GM18526 (cell line): ENCODE data around the gene CHIT1.

ENCODE experiments used
- POLR2A ChIP-seq: IDR thresholded peaks from 3 replicates; pipeline ENCODE4 v1.6.1; 2011; ENCODE audit not compliant: insufficient read length; ENCODE audit errors: extremely low read depth

Gene CHIT1

DNA sequence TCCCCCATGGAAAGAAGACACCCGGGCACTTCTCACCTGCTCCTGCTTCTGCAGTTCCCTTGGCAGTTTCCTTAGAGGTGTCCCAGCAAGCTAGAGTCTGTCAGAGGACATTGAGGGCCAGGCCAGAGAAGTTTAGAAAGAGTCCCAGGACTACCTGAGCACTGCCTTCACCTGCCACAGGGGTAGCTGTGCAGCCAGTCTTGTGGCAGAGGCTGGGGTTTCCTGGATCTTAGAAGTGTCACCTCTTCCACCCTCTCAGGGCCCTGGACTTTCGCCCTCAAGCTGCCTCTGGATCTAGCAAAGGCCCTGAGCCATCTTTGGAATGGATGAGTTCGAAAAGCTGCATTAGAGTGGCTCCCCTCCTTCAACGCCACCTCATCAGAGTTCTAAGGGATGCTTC lies 41.0 kb upstream of the CHIT1 start:
- no peak for TF ChIP-seq POLR2A

DNA sequence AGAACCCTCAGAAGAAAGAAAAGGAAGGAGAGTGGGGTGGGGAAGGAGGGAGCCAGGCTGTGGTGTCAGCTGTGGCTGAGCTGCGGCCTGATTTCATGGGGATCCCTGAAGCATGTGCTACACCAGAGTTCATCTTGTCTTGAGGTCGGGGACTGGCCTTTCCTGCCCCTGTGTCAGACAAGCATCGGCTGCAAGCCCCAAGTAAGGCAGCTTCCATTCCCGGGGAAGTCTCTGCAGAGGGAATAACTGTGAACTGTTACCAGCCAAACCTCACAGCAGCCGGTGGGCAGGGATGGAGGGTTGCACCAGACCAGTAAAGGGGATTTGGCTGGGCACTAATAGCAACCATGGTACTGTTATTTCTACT lies 40.2 kb upstream of the CHIT1 start:
- TF ChIP-seq POLR2A = no peak

DNA sequence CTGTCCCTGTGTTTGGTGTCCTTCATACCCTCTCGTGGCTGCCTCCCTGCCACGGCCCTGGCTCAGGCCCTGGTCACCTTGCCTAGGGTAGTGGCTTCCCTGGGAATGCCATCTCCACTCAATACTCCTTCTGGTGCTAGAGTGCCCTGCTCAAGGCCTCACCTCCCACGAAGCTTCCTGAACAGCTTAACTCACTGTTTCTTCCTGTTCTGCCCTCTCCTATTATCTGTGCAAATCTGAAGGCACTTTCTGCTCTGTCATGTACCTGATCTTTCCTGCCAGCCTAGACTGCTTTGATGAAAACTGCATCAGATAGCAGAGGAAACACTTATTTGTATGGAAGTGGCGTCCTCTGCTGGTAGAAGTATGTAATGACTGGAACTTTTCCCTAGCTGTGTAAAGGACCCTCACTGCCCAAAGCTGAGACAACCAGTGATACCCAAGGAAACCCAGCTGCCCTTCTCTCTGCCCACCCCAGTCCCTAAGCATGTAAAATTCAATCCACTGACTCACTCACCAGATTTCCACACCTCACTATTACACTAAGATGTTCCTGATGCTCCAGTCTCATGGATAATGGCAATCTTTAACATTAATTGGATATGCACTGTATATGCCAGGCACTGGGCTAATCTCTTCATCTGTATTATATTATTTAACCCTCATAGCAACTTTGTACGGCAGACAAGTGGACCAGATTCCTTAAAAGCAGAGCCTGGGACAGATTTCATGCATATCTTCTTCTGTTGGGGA lies 39.6 kb upstream of the CHIT1 start:
- no peak for TF ChIP-seq POLR2A

DNA sequence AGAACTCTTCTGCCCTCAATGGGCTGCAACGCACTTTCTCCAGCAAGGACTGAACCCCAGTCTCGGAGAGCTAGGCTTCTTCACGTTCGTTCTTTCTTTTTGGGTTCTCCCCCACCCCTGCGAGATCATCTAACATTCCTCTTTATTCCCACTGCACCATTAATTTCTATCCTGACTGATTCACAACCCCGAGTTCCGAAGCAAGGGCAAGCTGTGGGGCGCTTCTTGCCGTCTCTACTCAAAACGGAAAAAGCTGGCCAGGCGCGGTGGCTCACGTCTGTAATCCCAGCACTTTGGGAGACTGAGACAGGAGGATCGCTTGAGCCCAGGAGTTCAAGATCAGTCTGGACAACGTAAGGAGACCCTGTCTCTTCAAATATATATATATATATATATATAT lies 38.4 kb upstream of the CHIT1 start:
- TF ChIP-seq POLR2A = no peak

DNA sequence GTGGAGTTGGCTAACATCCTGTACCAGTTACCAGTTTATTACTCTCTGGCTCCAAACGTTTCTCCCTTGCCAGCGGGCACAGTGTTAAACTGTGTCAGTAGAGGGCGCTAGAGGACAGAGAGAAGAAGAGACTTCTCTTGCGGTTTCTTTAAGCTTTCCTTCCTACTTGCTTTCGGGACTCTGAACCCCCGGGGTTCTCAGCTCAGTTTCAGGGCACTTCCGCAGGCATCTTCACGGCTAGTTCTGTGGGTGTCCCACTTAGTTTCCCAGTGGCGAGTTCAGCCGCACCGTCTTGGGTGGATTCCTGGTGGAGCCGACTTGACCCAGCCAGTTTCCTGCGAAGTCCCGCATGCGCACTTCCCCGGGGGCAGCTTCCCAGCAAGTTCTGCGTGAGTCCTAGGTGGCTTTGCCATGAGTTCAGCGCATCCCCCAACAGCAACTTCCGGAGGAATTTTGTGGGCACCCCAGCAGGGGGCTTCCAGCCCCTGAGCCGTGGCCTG lies 37.9 kb upstream of the CHIT1 start:
- peak; percentile 33 for TF ChIP-seq POLR2A

DNA sequence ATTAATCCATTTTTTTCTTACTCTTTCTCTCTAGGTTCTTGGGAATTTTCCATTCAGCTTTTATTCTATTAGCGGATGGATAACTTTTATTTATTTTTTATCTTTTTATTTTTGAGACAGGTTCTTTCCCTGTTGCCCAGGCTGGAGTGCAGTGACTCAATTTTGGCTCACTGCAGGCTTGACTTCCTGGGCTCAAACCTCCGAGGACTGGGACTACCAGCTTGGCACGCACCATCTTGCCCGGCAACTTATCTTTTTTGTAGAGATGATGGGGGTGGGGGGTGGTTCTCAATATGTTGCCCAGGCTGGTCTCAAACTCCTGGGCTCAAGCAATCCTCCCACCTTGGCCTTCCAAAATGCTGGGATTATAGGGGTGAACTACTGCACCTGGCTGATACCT lies 36.1 kb upstream of the CHIT1 start:
- no peak for TF ChIP-seq POLR2A

DNA sequence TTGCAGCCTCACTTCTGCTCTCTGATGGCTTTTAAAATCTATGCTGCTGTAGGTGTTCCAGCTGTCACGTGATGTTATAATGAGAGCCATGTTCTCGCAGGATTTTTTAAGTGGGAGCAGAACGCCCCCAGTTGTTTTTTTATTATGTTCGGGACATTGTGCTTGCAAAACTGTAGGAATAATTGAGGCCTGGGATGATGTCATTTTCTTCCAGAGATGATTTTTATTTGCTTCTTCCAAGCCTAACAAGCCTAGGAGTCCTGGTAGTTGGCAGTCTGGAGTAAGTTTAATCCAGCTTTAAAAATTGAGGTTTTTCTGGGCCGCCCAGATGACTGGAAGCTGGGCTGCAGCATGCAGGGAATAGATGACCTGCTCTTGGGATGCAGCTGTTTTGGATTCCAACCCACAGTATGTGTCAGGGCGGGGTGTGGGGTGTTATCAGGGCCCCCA lies 34.6 kb upstream of the CHIT1 start:
- no peak for TF ChIP-seq POLR2A

DNA sequence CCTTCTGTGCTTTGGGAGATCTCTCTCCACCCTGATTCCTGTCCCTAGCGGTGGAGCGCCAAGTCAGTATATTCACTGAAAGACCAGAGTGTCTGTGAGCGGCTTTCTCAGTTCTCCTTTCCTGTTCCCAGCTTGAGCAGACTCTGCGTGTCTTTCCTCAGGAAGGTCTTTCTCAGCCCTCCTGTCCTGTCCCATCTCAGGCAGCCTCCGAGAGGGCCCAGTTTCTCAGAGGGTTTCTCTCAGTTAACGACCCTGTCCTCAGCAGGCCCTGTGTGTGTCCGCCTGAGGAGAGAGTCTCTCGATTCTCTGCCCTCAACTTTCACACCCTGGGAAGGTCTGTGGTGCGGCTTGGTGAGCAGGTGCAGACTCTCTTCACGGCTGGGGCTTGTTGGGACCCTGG lies 34.0 kb upstream of the CHIT1 start:
- no peak for TF ChIP-seq POLR2A

DNA sequence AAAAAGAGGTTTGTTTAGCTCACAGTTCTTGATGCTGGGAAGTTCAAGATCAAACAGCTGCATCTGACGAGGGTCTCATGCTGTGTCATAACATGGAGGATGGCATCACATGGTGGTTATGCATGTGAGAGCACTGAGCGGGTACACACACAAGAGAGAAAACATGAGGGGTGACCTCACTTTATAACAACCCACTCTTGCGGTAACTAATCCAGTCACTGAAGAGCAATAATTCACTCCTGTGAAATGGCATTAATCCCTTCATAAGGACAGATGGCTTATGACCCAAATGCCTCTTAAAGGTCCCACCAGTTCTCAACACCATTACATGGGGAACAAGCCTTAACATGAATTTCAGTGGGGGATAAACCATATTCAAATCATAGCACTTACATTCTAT lies 23.2 kb upstream of the CHIT1 start:
- no peak for TF ChIP-seq POLR2A

DNA sequence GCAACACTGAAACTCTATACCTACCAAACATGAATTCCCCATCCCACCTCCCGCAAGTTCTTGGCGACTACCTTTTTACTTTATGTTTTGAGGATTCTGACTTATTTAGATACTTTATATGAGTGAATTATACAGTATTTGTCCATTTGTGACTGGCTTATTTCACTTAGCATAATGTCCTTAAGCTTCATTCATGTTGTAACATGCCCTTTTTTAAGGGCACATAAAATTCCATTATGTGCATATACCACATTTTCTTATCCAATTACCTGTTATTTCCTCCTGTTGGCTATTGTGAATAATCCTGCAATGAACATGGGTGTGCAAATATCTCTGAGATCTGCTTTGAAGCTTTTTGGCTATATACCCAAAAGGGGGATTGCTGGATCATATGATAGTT lies 22.0 kb upstream of the CHIT1 start:
- TF ChIP-seq POLR2A = no peak

DNA sequence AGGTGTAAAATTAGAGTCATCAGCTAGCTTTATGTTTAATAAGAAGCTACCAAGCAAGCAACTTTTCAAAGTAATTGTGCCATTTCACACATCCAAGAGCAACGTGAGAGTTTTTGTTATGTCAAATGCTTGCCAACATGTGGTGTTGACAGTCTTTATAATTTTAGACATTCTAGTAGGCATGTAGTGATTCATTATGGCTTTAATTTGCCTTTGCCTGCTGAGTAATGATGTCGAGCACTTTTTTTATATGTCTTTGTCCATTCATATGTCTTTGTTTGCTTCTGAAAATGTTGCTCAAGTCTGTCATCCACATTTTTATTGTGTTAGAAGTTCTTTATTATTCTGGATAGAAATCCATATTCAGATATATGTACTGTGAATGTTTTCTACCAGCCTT lies 21.4 kb upstream of the CHIT1 start:
- no peak for TF ChIP-seq POLR2A

DNA sequence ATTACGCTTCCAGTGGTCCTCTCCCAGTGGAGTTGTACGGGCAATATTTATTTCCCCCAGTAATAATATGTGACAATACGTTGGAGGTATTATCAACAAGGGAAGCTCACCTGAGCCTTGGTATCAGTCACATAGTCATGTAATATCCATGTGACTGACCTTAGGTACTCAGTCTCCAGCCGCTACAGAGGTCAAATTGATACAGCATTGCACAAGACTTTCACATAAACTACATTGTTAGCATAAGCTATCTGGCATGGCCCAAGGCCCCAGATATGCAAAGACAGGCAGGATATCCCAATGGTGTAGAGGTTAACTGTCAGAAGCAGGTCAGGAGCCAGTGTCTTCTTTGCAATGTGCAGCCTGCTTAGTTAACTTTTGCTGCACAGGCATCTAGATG lies 15.3 kb upstream of the CHIT1 start:
- no peak for TF ChIP-seq POLR2A

DNA sequence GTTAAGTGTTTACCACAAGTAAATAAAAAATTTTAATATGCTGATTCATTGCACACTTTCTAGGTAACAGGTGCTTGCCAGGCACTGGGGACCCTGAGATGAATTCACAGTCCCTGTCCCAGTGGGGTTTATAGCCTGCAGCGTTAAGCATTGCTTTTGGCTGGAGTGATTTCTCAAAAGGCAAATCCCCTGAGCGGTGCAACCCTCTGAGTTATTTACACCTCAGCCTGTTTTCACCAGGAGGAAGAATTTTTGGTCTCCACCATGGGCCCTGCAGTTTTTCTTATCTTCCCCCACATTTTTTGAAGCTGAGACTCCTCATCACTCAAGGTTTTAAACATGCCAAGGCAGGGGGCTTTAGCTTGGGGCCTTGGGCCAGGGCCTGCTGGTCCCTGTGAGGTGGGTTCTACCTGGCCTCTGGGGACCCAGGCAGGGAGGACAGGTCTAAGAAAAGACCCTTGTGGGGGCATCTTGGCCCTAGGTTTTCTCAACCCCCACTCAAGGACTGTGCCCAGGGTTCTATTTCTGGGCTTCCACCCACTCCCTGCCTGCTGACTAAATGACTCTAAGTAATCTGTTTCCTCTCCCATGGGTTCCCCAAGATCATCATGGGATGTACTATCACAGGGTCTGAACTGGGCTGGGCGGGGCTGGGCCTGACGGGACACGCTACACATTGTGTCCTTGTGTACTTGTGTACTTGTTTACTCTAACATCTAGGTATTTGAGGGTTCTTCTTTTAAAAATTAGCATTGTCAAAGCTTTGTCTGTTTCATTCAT lies 10.2 kb upstream of the CHIT1 start:
- TF ChIP-seq POLR2A = no peak

DNA sequence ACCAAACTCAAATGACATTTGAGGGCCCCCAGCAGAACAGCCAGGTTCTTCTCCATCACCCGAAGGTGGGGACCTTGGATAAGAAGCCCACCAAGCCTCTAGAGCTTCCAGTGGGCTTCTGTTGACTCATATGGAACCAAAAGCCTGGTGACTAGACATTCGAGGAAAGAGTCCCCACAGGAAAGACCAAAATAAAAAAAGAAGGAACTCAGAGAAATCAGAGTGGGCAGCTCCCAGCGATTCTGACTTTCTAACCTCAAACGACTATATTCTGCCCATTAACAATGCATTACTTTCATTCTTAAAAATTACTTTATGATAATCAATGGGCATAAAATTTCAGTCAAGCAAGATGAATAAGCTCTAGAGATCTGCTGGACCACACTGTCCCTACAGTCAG lies 9.6 kb upstream of the CHIT1 start:
- TF ChIP-seq POLR2A = no peak

DNA sequence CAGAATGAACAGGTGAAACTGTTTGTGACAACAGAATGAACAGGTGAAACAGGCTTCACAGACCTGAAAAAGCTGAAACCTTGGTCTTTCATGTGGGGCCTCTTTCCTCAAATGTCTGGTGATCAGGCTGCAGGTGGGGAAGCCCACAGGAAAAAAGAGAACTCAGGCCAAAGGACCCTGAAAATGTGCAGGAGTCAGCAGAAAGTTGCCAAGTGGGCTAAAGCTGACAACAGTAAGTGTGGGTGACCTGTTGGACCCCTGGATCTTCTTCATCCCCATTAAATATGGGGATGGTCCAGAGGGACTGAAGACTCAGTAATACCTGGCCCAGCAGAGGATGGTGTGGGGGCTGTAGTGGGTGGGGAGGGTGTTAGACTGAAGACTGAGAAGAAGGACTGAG lies 9.1 kb upstream of the CHIT1 start:
- TF ChIP-seq POLR2A = no peak

DNA sequence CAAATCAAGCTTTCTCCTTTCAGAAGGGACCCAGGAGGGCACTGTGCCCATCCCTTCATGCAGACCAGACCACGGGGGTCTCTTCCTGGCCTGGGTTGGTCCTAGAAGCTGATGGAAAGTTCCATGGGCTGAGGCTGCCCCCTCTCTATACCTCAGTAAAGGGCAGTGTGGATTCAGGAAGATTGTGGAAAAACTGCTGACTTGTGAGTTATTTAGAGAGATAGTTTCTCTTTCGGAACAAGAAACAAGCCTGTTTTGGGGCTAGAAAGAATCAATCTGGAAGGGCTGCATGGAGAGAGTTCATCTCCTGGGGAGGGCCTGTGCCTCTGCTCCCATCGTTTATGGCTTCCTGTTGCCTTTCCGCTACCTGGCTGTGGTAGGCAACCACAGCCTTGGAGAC lies 803 bp downstream of the CHIT1 start:
- no peak for TF ChIP-seq POLR2A
